Gastroesophageal sphincter (tissue), 3 donors: ENCODE data around the gene CRLF2.

Source experiments
- EP300 ChIP-seq: sonication (generic); formaldehyde crosslinking; IDR thresholded peaks from one replicate; pipeline ENCODE4 v1.6.1; 2017; ENCODE audit warnings: antibody characterized with exemption, mild to moderate bottlenecking
- POLR2AphosphoS5 ChIP-seq: sonication (generic); formaldehyde crosslinking; IDR thresholded peaks from one replicate; pipeline ENCODE4 v1.6.1; 2017; ENCODE audit warnings: antibody characterized with exemption
- TF ChIP-seq, protein P1 (sequence below), 4 experiments: fragments of 200-600 bp in 2 of 4; fragments of 450-650 bp in 2 of 4; sonication (generic) in 1 of 4; IDR thresholded peaks; one replicate each; pipeline ENCODE4 v1.5.1; 2017 to 2019; ENCODE audit warnings: antibody characterized with exemption in 4 of 4, mild to moderate bottlenecking in 2 of 4, moderate library complexity in 2 of 4

DNA sequence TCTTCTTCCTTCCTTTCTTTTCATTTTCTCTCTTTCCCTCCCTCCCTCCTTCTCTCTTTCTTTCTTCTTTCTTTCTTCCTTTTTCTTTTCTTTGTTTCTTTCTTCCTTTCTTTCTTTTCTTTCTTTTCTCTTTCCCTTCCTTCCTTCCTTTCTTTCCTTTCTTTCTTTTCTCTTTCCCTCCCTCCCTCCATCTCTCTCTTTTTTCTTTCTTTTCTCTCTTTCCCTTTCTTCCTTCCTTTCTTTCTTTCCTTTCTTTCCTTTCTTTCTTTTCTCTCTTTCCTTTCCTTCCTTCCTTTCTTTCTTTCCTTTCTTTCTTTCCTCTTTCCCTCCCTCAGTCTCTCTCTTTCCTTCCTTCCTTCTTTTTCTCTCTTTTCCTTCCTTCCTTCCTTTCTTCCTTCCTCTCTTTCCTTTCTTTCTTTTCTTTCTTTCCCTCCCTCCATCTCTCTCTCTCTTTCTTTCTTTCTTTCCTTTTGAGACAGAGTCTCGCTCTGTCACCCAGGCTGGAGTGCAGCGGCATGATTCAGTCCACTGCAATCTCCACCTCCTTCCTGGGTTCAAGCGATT lies 44.4 kb downstream of the CRLF2 start:
- TF ChIP-seq EP300 (no peak), POLR2AphosphoS5 (no peak)
- TF ChIP-seq, protein P1, sequence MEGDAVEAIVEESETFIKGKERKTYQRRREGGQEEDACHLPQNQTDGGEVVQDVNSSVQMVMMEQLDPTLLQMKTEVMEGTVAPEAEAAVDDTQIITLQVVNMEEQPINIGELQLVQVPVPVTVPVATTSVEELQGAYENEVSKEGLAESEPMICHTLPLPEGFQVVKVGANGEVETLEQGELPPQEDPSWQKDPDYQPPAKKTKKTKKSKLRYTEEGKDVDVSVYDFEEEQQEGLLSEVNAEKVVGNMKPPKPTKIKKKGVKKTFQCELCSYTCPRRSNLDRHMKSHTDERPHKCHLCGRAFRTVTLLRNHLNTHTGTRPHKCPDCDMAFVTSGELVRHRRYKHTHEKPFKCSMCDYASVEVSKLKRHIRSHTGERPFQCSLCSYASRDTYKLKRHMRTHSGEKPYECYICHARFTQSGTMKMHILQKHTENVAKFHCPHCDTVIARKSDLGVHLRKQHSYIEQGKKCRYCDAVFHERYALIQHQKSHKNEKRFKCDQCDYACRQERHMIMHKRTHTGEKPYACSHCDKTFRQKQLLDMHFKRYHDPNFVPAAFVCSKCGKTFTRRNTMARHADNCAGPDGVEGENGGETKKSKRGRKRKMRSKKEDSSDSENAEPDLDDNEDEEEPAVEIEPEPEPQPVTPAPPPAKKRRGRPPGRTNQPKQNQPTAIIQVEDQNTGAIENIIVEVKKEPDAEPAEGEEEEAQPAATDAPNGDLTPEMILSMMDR (IDR thresholded peaks at IDR 0.05) = no peak
